Trophoblast cell (in vitro differentiated cells and primary cell): ENCODE measurements around the gene TCTN1.

Experiments
- DNase-seq, 2 donors: peaks; one replicate each; pipeline ENCODE4 v3.0.0-alpha.2; 2016
- H2AFZ ChIP-seq: 2 replicates; pipeline ENCODE4 v1.6.1; 2013; ENCODE audit warnings: low read length, moderate library complexity, mild to moderate bottlenecking; ENCODE audit not compliant: insufficient read depth, poor library complexity
- H2AK5ac ChIP-seq: 2 replicates; pipeline ENCODE4 v1.6.1; 2013; ENCODE audit warnings: mild to moderate bottlenecking, low read length
- H2BK120ac ChIP-seq: 2 replicates; pipeline ENCODE4 v1.6.1; 2013; ENCODE audit warnings: low read length, mild to moderate bottlenecking, moderate library complexity; ENCODE audit not compliant: insufficient read depth, poor library complexity
- H2BK12ac ChIP-seq: 2 replicates; pipeline ENCODE4 v1.6.1; 2013; ENCODE audit warnings: mild to moderate bottlenecking, low read length, moderate library complexity
- H2BK5ac ChIP-seq: 2 replicates; pipeline ENCODE4 v1.6.1; 2013; ENCODE audit warnings: low read length, low read depth, moderate library complexity, mild to moderate bottlenecking; ENCODE audit not compliant: poor library complexity
- H3K14ac ChIP-seq: 2 replicates; pipeline ENCODE4 v1.6.1; 2013; ENCODE audit warnings: mild to moderate bottlenecking, low read length
- H3K18ac ChIP-seq: 2 replicates; pipeline ENCODE4 v1.6.1; 2013; ENCODE audit warnings: mild to moderate bottlenecking, low read length
- H3K23ac ChIP-seq: 2 replicates; pipeline ENCODE4 v1.6.1; 2013; ENCODE audit warnings: low read length
- H3K27ac ChIP-seq: 2 replicates; pipeline ENCODE4 v1.5.1; 2013; ENCODE audit warnings: low read depth, mild to moderate bottlenecking, inconsistent platforms, low read length, moderate library complexity
- H3K27me3 ChIP-seq: 2 replicates; pipeline ENCODE4 v1.6.1; 2013; ENCODE audit warnings: inconsistent platforms, mild to moderate bottlenecking, low read length, moderate library complexity; ENCODE audit not compliant: insufficient read depth
- H3K36me3 ChIP-seq, 2 experiments: 1 replicate in 1 of 2; 2 replicates in 1 of 2; pipeline ENCODE4 v1.6.1; 2013; ENCODE audit warnings: low read length in 2 of 2, mild to moderate bottlenecking in 2 of 2, moderate library complexity in 1 of 2; ENCODE audit not compliant: insufficient read depth in 2 of 2, control insufficient read depth in 1 of 2
- H3K4ac ChIP-seq: 2 replicates; pipeline ENCODE4 v1.6.1; 2013; ENCODE audit warnings: low read depth, mild to moderate bottlenecking, low read length, moderate library complexity
- H3K4me1 ChIP-seq, 2 experiments: 1 replicate in 1 of 2; 2 replicates in 1 of 2; pipeline ENCODE4 v1.6.1; 2013; ENCODE audit warnings: low read length in 2 of 2, mild to moderate bottlenecking in 2 of 2, moderate library complexity in 1 of 2; ENCODE audit not compliant: insufficient read depth in 2 of 2, control insufficient read depth in 1 of 2
- H3K4me2 ChIP-seq: 2 replicates; pipeline ENCODE4 v1.6.1; 2013; ENCODE audit warnings: inconsistent platforms, mild to moderate bottlenecking, low read length, moderate library complexity
- H3K4me3 ChIP-seq: 2 replicates; pipeline ENCODE4 v1.5.1; 2013; ENCODE audit warnings: mild to moderate bottlenecking, low read depth, low read length, inconsistent platforms
- H3K79me1 ChIP-seq: one replicate; pipeline ENCODE4 v1.6.1; 2013; ENCODE audit warnings: low read length
- H3K79me2 ChIP-seq: 2 replicates; pipeline ENCODE4 v1.6.1; 2013; ENCODE audit warnings: low read length, mild to moderate bottlenecking; ENCODE audit not compliant: control insufficient read depth, insufficient read depth, poor library complexity
- H3K9ac ChIP-seq: 2 replicates; pipeline ENCODE4 v1.6.1; 2013; ENCODE audit warnings: mild to moderate bottlenecking, low read length
- H3K9me3 ChIP-seq: 2 replicates; pipeline ENCODE4 v1.6.1; 2013; ENCODE audit warnings: low read depth, mild to moderate bottlenecking, control low read depth, inconsistent platforms, low read length; ENCODE audit not compliant: insufficient read depth
- H4K12ac ChIP-seq: 2 replicates; pipeline ENCODE4 v1.6.1; 2013; ENCODE audit warnings: low read depth, mild to moderate bottlenecking, low read length, moderate library complexity
- H4K8ac ChIP-seq: 2 replicates; pipeline ENCODE4 v1.6.1; 2013; ENCODE audit warnings: low read depth, mild to moderate bottlenecking, low read length, moderate library complexity
- H4K91ac ChIP-seq: one replicate; pipeline ENCODE4 v1.6.1; 2013; ENCODE audit warnings: low read depth, mild to moderate bottlenecking, low read length, moderate library complexity
- WGBS: extraction: QIAGEN DNeasy Blood & Tissue Kit; methylation state at CpG from one replicate; pipeline ENCODE4 v1.1.7; 2013; ENCODE audit warnings: missing lambda C conversion rate; ENCODE audit not compliant: insufficient read length, insufficient coverage; ENCODE audit errors: extremely low coverage; 5-methylcytosine and 5-hydroxymethylcytosine counted together

Gene TCTN1

DNA sequence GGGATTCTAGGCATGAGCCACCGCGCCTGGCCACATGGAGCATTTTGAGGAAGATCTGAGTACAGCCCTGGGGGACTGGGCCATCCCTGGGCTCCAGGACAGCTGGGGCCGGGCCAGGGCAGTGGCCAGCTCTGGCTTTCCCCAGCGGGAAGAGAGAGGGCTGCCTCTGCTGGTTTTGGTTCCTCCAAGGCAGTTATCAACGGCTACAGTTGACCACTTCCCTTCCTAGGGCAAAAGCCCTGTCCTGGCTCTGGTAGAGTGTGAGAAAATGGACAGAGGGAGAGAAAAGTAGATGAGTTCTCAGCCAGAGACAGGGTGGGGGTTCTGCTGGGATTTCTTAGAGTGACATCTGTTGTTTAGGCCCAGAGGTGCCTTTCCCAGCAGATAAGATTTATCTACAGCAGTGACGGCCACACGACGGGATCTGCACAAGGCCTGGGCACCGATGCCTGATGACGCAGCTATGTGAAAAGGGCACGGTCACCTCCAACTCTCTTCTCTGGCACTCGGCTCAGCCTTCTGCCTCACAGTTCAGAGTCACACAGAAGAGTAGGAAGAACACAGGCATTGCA lies 80.5 kb downstream of the TCTN1 start:
- Histone ChIP-seq H3K4ac (no peak overlapping the region), H3K9ac (no peak overlapping the region), H3K14ac (no peak overlapping the region), H2AK5ac (no peak overlapping the region), H3K36me3 (no peaks in the 10 kb centered on the region), H3K79me2 (no peaks in the 10 kb centered on the region), H3K23ac (no peak overlapping the region), H3K4me3 (no peak overlapping the region), H2AFZ (no peak overlapping the region), H3K4me2 (no peak overlapping the region), H3K18ac (no peak overlapping the region), H3K27ac (no peak overlapping the region), H4K12ac (no peak overlapping the region), H4K8ac (no peak overlapping the region), H3K9me3 (no peaks in the 10 kb centered on the region), H4K91ac (no peak overlapping the region), H3K79me1 (peaks cover 2% of the 10 kb centered on the region), H3K4me1 (peaks cover 2 to 7% of the 10 kb centered on the region in 2 experiments), H2BK12ac (no peak overlapping the region), H2BK120ac (no peak overlapping the region), H2BK5ac (no peak overlapping the region), H3K27me3 (no peaks in the 10 kb centered on the region)
- no CpG with 5 or more reads among the region's 12 CpGs for WGBS
- DNase-seq = peak; percentile 11 to 26

DNA sequence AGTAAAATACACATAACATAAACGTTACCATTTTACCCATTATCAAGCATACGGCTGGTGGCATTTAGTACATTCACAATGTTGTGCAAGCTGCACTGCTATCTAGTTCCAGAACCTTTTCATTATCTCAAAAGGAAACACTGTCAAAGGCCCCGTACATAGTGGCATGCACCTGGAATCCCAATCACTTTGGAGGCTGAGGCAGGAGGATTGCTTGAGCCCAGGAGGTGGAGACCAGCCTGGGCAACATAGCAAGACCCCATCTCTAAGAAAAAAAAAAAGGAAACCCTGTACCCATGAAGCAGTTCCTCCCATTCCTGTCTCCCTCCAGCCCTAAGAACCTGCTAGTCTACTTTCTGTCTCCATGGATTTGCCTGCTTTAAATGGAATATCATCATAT lies 82.4 kb downstream of the TCTN1 start:
- H3K4me3 ChIP-seq = no peak overlapping the region
- H4K8ac ChIP-seq = no peak overlapping the region
- no peak overlapping the region for H3K14ac ChIP-seq
- H3K9ac ChIP-seq = no peak overlapping the region
- no peak overlapping the region for H4K91ac ChIP-seq
- H2BK12ac ChIP-seq = no peak overlapping the region
- no peaks in the 10 kb centered on the region for H3K79me1 ChIP-seq
- no peak overlapping the region for H2BK5ac ChIP-seq
- H2AFZ ChIP-seq = no peak overlapping the region
- H4K12ac ChIP-seq = no peak overlapping the region
- no peaks in the 10 kb centered on the region for H3K27me3 ChIP-seq
- H3K23ac ChIP-seq = no peak overlapping the region
- H3K79me2 ChIP-seq = no peaks in the 10 kb centered on the region
- H3K4me2 ChIP-seq = no peak overlapping the region
- no peaks in the 10 kb centered on the region for H3K9me3 ChIP-seq
- no peak overlapping the region for H3K4ac ChIP-seq
- peaks cover 0 to 2% of the 10 kb centered on the region in 2 experiments for H3K4me1 ChIP-seq
- no peak overlapping the region for H3K27ac ChIP-seq
- no peak overlapping the region for H2AK5ac ChIP-seq
- H3K18ac ChIP-seq = no peak overlapping the region
- no peak overlapping the region for H2BK120ac ChIP-seq
- DNase-seq = peak in 1 of 2 donors; percentile 40
- no CpG with 5 or more reads among the region's 3 CpGs for WGBS
- H3K36me3 ChIP-seq = no peaks in the 10 kb centered on the region

DNA sequence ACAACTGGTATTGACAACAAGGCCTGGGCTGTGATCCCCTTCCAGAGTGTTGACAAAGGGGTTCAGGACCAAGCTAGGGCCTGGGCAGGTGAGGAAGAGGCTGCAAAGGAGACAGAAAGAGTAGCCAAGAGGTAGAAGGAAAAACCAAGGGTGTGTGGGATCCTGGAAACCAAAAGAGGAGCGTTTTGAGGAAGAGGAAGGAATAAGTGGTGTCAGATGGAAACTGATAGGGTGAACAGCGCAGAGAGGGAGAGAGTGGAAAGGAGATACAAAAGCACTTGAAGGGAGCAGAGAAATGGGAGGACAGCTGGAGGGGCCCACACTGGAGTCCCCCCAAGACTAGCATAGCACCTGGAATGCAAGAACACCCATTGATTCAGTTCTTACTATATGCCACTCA lies 83.3 kb downstream of the TCTN1 start:
- Histone ChIP-seq H3K36me3 (no peaks in the 10 kb centered on the region), H4K8ac (no peak overlapping the region), H3K79me2 (no peaks in the 10 kb centered on the region), H3K9ac (no peak overlapping the region), H3K27me3 (no peaks in the 10 kb centered on the region), H4K12ac (no peak overlapping the region), H3K4ac (no peak overlapping the region), H4K91ac (no peak overlapping the region), H3K4me3 (no peak overlapping the region), H2BK12ac (no peak overlapping the region), H2AK5ac (no peak overlapping the region), H3K18ac (no peak overlapping the region), H3K14ac (no peak overlapping the region), H3K23ac (no peak overlapping the region), H3K27ac (no peak overlapping the region), H2AFZ (no peak overlapping the region), H2BK5ac (no peak overlapping the region), H3K4me1 (peaks cover 0 to 2% of the 10 kb centered on the region in 2 experiments), H3K4me2 (no peak overlapping the region), H3K9me3 (no peaks in the 10 kb centered on the region), H2BK120ac (no peak overlapping the region), H3K79me1 (no peaks in the 10 kb centered on the region)
- WGBS = no CpG with 5 or more reads among the region's 2 CpGs
- no peak for DNase-seq

DNA sequence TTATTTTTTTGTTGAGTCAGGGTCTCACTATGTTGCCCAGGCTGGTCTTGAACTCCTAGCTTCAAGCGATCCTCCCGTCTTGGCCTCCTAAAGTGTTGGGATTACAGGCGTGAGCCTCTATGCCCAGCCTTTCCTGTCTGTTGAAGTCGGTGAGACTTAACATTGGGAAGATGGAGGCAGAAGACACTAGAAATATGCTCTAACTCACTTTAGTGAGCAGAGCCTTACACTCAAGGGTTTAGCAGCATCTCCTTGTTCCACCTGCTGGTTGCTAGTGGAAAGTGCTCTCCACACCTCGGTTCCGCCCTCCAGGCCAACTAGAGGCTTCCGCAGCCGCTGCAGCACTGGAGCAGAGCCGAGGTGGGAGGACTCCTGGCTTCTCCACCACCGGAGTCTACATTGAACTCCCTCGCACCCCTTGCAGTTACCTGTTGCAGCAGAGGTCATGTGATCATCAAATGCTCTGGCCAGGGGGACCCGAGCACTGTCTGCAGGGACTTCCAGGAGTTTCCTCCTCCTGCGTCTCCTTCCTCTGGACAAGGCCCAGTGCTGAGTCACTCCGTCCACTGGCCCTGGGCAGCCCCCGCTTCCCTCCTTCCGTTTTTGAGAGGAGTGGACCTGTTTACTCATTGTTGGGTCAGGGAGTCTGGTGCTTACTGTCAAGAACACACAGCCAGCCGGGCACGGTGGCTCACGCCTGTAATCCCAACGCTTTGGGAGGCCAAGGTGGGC lies 84.4 kb downstream of the TCTN1 start:
- H2BK5ac ChIP-seq = no peak overlapping the region
- H2BK12ac ChIP-seq = no peak overlapping the region
- WGBS = no CpG with 5 or more reads among the region's 20 CpGs
- no peak overlapping the region for H2AK5ac ChIP-seq
- peak; percentile 80 to 87 for DNase-seq
- no peaks in the 10 kb centered on the region for H3K9me3 ChIP-seq
- H4K91ac ChIP-seq = no peak overlapping the region
- no peaks in the 10 kb centered on the region for H3K27me3 ChIP-seq
- no peak overlapping the region for H2BK120ac ChIP-seq
- no peak overlapping the region for H3K27ac ChIP-seq
- H3K4me2 ChIP-seq = peak overlapping the region; percentile 38
- H3K18ac ChIP-seq = no peak overlapping the region
- no peak overlapping the region for H3K23ac ChIP-seq
- peaks cover 0 to 2% of the 10 kb centered on the region in 2 experiments for H3K4me1 ChIP-seq
- no peak overlapping the region for H4K12ac ChIP-seq
- H3K9ac ChIP-seq = no peak overlapping the region
- H3K4me3 ChIP-seq = no peak overlapping the region
- no peaks in the 10 kb centered on the region for H3K79me1 ChIP-seq
- H3K36me3 ChIP-seq = no peaks in the 10 kb centered on the region
- H3K4ac ChIP-seq = no peak overlapping the region
- no peak overlapping the region for H3K14ac ChIP-seq
- no peak overlapping the region for H4K8ac ChIP-seq
- H2AFZ ChIP-seq = no peak overlapping the region
- no peaks in the 10 kb centered on the region for H3K79me2 ChIP-seq
